ENCODE data around the gene MRGPRD.

- TF ChIP-seq CTCF (IDR thresholded peaks at IDR 0.05) (no peak), POLR2A (IDR thresholded peaks at IDR 0.05) (no peak)
Measured at GRCh38 chr11:68940651-68941323, 40.0 kb downstream of the MRGPRD start.

Data from thyroid gland (tissue), 4 donors.